K562 (cell line): ENCODE results near the gene XRRA1. TPM values are rescaled to one million over a fixed set of nuclear protein-coding genes. Genes with fewer than 3 reads are reported as not detected.

Experiments
- ATAC-seq: fragments of 200-7000 bp; cut with Tn5 transposase; 3 replicates; pipeline ENCODE4 v1.9.1; 2020; ENCODE audit warnings: moderate library complexity
- BruUV-seq: library from RNA; stranded (reverse); fragments of 400-500 nt; replicated peaks from 2 replicates; lab custom pipeline; 2021; lab: Mats Ljungman, UMichigan
- CTCF ChIA-PET: fragments of 300-600 bp; formaldehyde crosslinking; extraction: SDS; loops from one replicate; lab custom pipeline; 2021; ENCODE audit warnings: low intra/inter-chr PET ratio; lab: Yijun Ruan, JAX
- POLR2A ChIA-PET: fragments of 300-600, 350-650 bp; sonication (Branson Sonifier 250); formaldehyde crosslinking; extraction: SDS; loops from one replicate; lab custom pipeline; 2021; ENCODE audit warnings: antibody characterized with exemption, inconsistent platforms; lab: Yijun Ruan, JAX
- DNase-seq, 4 experiments: peaks; one replicate each; pipeline versions ENCODE4 v3.0.0 to v3.0.0-alpha.2; 2011 to 2018; ENCODE audit warnings: low spot score in 3 of 4, mixed read lengths in 3 of 4; ENCODE audit errors: extremely low read depth in 1 of 4
- FAIRE-seq: peaks from 2 replicates; lab custom pipeline; 2011; peaks lifted over from hg19 to GRCh38; lab: Jason Lieb, UNC
- H2AFZ ChIP-seq: 2 replicates; pipeline ENCODE4 v1.6.0; 2011; ENCODE audit warnings: low read depth, low read length, control low read depth, inconsistent platforms
- H3K27ac ChIP-seq: fragments of 200-600 bp; 3 replicates; pipeline ENCODE4 v1.8.0; 2011; ENCODE audit warnings: low read depth, mild to moderate bottlenecking, control low read depth, inconsistent platforms, low read length, moderate library complexity, mixed read lengths; ENCODE audit errors: extremely low read depth
- H3K27me3 ChIP-seq, 2 experiments: fragments of 300-600 bp in 1 of 2; 2 replicates in 1 of 2; 3 replicates in 1 of 2; pipeline versions ENCODE4 v1.6.0 to v1.8.0; 2011; ENCODE audit warnings: inconsistent platforms in 2 of 2, low read length in 2 of 2, mild to moderate bottlenecking in 1 of 2, mixed read lengths in 1 of 2, moderate library complexity in 1 of 2; ENCODE audit not compliant: control insufficient read depth in 2 of 2, insufficient read depth in 2 of 2
- H3K36me3 ChIP-seq: fragments of 300-600 bp; 3 replicates; pipeline ENCODE4 v1.8.0; 2011; ENCODE audit warnings: mild to moderate bottlenecking, low read length, inconsistent platforms; ENCODE audit not compliant: control insufficient read depth, insufficient read depth
- H3K4me1 ChIP-seq, 2 experiments: fragments of 200-600 bp in 1 of 2; replicated peaks in 1 of 2; 2 replicates in 1 of 2; 3 replicates in 1 of 2; pipeline versions ENCODE4 v1.5.1 to v1.8.0; 2011; ENCODE audit warnings: inconsistent platforms in 2 of 2, low read length in 2 of 2, mild to moderate bottlenecking in 1 of 2, mixed read lengths in 1 of 2, moderate library complexity in 1 of 2; ENCODE audit not compliant: control insufficient read depth in 2 of 2, insufficient read depth in 2 of 2
- H3K4me2 ChIP-seq: 2 replicates; pipeline ENCODE4 v1.6.1; 2011; ENCODE audit warnings: low read length, control low read depth, inconsistent platforms, mixed read lengths; ENCODE audit not compliant: insufficient read depth
- H3K4me3 ChIP-seq: fragments of 200-600 bp; sonication (generic), shearing (Covaris generic); 2 replicates; pipeline ENCODE4 v1.5.1; 2016; ENCODE audit warnings: control low read depth, inconsistent platforms
- H3K79me2 ChIP-seq: fragments of 200-600 bp; 3 replicates; pipeline ENCODE4 v1.8.0; 2011; ENCODE audit warnings: low read length, inconsistent platforms; ENCODE audit not compliant: control insufficient read depth, insufficient read depth
- H3K9ac ChIP-seq, 2 experiments: 2 replicates each; pipeline versions ENCODE4 v1.6.0 to v1.6.1; 2011; ENCODE audit warnings: low read depth in 2 of 2, low read length in 2 of 2, control low read depth in 1 of 2, inconsistent platforms in 1 of 2, mild to moderate bottlenecking in 1 of 2, mixed read lengths in 1 of 2; ENCODE audit not compliant: insufficient read depth in 1 of 2
- H3K9me1 ChIP-seq: one replicate; pipeline ENCODE4 v1.6.0; 2011; ENCODE audit warnings: inconsistent platforms, mild to moderate bottlenecking, low read length, moderate library complexity; ENCODE audit not compliant: control insufficient read depth, insufficient read depth
- H3K9me3 ChIP-seq: replicated peaks from 2 replicates; pipeline ENCODE4 v1.5.1; 2011; ENCODE audit warnings: low read depth, low read length, inconsistent platforms; ENCODE audit not compliant: control insufficient read depth, insufficient read depth
- H4K20me1 ChIP-seq: replicated peaks from 2 replicates; pipeline ENCODE4 v1.6.1; 2011; ENCODE audit warnings: low read length, inconsistent platforms, mixed read lengths; ENCODE audit not compliant: control insufficient read depth, insufficient read depth
- BRCA1 ChIP-seq, 2 experiments: fragments of 450-650 bp in 1 of 2; sonication (generic) in 1 of 2; formaldehyde crosslinking in 1 of 2; IDR thresholded peaks; 2 replicates each; pipeline versions ENCODE4 v1.5.0 to v1.6.1; 2017 to 2020; ENCODE audit warnings: mild to moderate bottlenecking in 1 of 2, missing genetic modification reagents in 1 of 2
- HDAC1 ChIP-seq, 2 experiments: fragments of 450-650 bp; IDR thresholded peaks; 2 replicates each; pipeline ENCODE4 v1.6.1; 2016 to 2017; ENCODE audit warnings: inconsistent platforms in 1 of 2, mild to moderate bottlenecking in 1 of 2, moderate library complexity in 1 of 2
- ZNF175 ChIP-seq: fragments of 200-800 bp; sonication (Bioruptor generic); IDR thresholded peaks from 2 replicates; pipeline ENCODE4 v1.6.1; 2016; ENCODE audit warnings: low read depth, mild to moderate bottlenecking, missing genetic modification characterization, missing compliant biosample characterization
- WGBS: fragments of 100-300 bp; shearing (Covaris generic); methylation state at CpG from one replicate; pipeline ENCODE4 v1.1.6; 2016; ENCODE audit warnings: low coverage, mixed read lengths; ENCODE audit not compliant: insufficient coverage; ENCODE audit errors: missing lambda C conversion rate; 5-methylcytosine and 5-hydroxymethylcytosine counted together
- in situ Hi-C: fragments of 300-500 bp; cut with MboI; formaldehyde crosslinking; loops from 4 replicates; pipeline ENCODE4 v1.15.0; 2018; ENCODE audit warnings: inconsistent platforms, mixed read lengths
- intact Hi-C: fragments of 100-400 bp; cut with micrococcal nuclease; formaldehyde crosslinking; loops from 2 replicates; pipeline ENCODE4 v1.14.2; 2022
- polyA plus RNA-seq, 8 experiments: library from polyadenylated mRNA; depleted of rRNA in 4 of 8; stranded (reverse) in 5 of 8; unstranded in 3 of 8; fragments of >200 nt; fragmentation: Nextera tagmentation in 2 of 8; fragmentation: Illumina TruSeq in 1 of 8; extraction: Ambion mirVana in 2 of 8; extraction: Trizol in 1 of 8; gene quantifications; 2 replicates each; pipeline versions ENCODE4 v1.2.1 to v1.2.3, GENCODE V29; 2011 to 2014; ENCODE audit warnings: inconsistent platforms in 1 of 8, missing spikeins in 1 of 8
- total RNA-seq, 7 experiments: library from RNA; depleted of rRNA in 6 of 7; stranded (reverse); fragments of >200 nt in 6 of 7; fragmentation: Illumina TruSeq in 2 of 7; extraction: Trizol in 2 of 7; gene quantifications; 2 replicates each; pipeline versions ENCODE4 v1.2.1 to v1.2.3, GENCODE V29; 2011 to 2021; ENCODE audit warnings: low replicate concordance in 1 of 7
- TF ChIP-seq, protein P1 (sequence below): fragments of 450-650 bp; formaldehyde crosslinking; IDR thresholded peaks from 2 replicates; pipeline ENCODE4 v1.4.0; 2022; ENCODE audit warnings: missing genetic modification characterization
- TF ChIP-seq, protein P2 (sequence below): fragments of 450-650 bp; formaldehyde crosslinking; conservative IDR thresholded peaks from 2 replicates; pipeline ENCODE4 v1.4.0; 2022; ENCODE audit warnings: mild to moderate bottlenecking, missing genetic modification characterization
- TF ChIP-seq, protein P3 (sequence below), 2 experiments: fragments of 450-650 bp in 1 of 2; sonication (generic) in 1 of 2; formaldehyde crosslinking in 1 of 2; IDR thresholded peaks; 2 replicates each; pipeline versions ENCODE4 v1.7.1 to v1.9.0; 2016 to 2022; ENCODE audit warnings: inconsistent platforms in 1 of 2, mild to moderate bottlenecking in 1 of 2, missing genetic modification reagents in 1 of 2

The XRRA1 gene
- total and polyA plus RNA-seq, 9 of the 15 experiments (the other 6 are each of a cell fraction or from before 2014, with no cell fraction given) = 5.0 to 22.5 (median 16.0) TPM

DNA sequence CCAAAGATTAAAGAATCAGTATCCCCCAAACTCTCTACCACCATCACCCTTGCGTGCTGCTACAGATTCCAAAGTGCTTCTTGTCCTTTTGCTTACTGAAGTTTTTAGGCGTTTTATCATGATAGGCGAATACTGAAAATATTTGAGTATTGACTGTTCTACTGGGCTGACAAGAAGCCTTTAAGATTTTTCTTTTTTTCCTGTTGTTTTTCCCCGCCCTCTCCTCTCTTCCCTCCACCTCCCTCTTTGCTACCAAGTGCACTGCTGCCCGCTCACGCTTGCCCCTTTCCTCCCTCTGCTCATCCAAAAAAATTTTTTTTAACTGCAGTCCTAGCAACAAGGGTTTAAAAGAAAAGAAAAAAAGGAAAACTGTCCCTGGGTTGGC is 854 bp upstream of the XRRA1 start:
- in situ Hi-C loops (no loop called here), intact Hi-C loops (loop anchor here (2.0 kb wide), 1 partner anchor 39 kb away; the partner anchor contains the start of gene NEU3)
- no TSS peak for BruUV-seq
- no peak for FAIRE-seq
- CTCF ChIA-PET = interaction anchor here (0.6 kb wide), 1 partner anchor 11 kb away, joined by 3 read pairs; no protein-coding TSS in a partner anchor
- no peak for ATAC-seq
- H3K4me3 ChIP-seq = peak overlapping the region; percentile 93
- H3K36me3 ChIP-seq = peaks cover 50% of the 10 kb centered on the region
- peak overlapping the region; percentile 95; the same call in 1 of the 2 replicates for H2AFZ ChIP-seq
- POLR2A ChIA-PET = interaction anchor here (1.0 to 4.2 kb wide), 8 partner anchors 10 to 403 kb away, joined by 3 to 27 read pairs (median 6); partner anchors contain the start of gene NEU3
- peaks cover 10% of the 10 kb centered on the region; the same call in 1 of the 2 replicates for H4K20me1 ChIP-seq
- H3K4me2 ChIP-seq = peak overlapping the region; percentile 95
- TF ChIP-seq, protein P1, sequence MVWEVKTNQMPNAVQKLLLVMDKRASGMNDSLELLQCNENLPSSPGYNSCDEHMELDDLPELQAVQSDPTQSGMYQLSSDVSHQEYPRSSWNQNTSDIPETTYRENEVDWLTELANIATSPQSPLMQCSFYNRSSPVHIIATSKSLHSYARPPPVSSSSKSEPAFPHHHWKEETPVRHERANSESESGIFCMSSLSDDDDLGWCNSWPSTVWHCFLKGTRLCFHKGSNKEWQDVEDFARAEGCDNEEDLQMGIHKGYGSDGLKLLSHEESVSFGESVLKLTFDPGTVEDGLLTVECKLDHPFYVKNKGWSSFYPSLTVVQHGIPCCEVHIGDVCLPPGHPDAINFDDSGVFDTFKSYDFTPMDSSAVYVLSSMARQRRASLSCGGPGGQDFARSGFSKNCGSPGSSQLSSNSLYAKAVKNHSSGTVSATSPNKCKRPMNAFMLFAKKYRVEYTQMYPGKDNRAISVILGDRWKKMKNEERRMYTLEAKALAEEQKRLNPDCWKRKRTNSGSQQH (CRISPR knock-in tag) = no peak
- TF ChIP-seq, protein P2, sequence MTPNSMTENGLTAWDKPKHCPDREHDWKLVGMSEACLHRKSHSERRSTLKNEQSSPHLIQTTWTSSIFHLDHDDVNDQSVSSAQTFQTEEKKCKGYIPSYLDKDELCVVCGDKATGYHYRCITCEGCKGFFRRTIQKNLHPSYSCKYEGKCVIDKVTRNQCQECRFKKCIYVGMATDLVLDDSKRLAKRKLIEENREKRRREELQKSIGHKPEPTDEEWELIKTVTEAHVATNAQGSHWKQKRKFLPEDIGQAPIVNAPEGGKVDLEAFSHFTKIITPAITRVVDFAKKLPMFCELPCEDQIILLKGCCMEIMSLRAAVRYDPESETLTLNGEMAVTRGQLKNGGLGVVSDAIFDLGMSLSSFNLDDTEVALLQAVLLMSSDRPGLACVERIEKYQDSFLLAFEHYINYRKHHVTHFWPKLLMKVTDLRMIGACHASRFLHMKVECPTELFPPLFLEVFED (CRISPR knock-in tag) = 0 out of 2 replicates have a peak, but pooled peaks have one; percentile 41
- TF ChIP-seq ZNF175 (no peak), HDAC1 (IDR thresholded peaks at IDR 0.05) (0 out of 4 replicates have a peak, but pooled peaks of 1 of the 2 experiments have one; percentile 18), BRCA1 (IDR thresholded peaks at IDR 0.05) (no peak), BRCA1 (CRISPR knock-in tag; IDR thresholded peaks at IDR 0.05) (no peak)
- TF ChIP-seq, protein P3, sequence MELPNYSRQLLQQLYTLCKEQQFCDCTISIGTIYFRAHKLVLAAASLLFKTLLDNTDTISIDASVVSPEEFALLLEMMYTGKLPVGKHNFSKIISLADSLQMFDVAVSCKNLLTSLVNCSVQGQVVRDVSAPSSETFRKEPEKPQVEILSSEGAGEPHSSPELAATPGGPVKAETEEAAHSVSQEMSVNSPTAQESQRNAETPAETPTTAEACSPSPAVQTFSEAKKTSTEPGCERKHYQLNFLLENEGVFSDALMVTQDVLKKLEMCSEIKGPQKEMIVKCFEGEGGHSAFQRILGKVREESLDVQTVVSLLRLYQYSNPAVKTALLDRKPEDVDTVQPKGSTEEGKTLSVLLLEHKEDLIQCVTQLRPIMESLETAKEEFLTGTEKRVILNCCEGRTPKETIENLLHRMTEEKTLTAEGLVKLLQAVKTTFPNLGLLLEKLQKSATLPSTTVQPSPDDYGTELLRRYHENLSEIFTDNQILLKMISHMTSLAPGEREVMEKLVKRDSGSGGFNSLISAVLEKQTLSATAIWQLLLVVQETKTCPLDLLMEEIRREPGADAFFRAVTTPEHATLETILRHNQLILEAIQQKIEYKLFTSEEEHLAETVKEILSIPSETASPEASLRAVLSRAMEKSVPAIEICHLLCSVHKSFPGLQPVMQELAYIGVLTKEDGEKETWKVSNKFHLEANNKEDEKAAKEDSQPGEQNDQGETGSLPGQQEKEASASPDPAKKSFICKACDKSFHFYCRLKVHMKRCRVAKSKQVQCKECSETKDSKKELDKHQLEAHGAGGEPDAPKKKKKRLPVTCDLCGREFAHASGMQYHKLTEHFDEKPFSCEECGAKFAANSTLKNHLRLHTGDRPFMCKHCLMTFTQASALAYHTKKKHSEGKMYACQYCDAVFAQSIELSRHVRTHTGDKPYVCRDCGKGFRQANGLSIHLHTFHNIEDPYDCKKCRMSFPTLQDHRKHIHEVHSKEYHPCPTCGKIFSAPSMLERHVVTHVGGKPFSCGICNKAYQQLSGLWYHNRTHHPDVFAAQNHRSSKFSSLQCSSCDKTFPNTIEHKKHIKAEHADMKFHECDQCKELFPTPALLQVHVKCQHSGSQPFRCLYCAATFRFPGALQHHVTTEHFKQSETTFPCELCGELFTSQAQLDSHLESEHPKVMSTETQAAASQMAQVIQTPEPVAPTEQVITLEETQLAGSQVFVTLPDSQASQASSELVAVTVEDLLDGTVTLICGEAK (IDR thresholded peaks at IDR 0.05) = 0 out of 2 replicates have a peak, but pooled peaks have one; percentile 5
- TF ChIP-seq, protein P3 (CRISPR knock-in tag; IDR thresholded peaks at IDR 0.05) = no peak
- peak in 1 of 4 experiments; percentile 29 for DNase-seq
- H3K79me2 ChIP-seq = peaks cover 84% of the 10 kb centered on the region
- no peaks in the 10 kb centered on the region for H3K9me3 ChIP-seq
- H3K27ac ChIP-seq = peak overlapping the region; percentile 81
- no peaks in the 10 kb centered on the region for H3K27me3 ChIP-seq
- no peaks in the 10 kb centered on the region for H3K9me1 ChIP-seq
- 2% methylated on average over 3 of the region's 6 CpGs for WGBS
- peaks cover 6 to 19% of the 10 kb centered on the region in 2 experiments; a peak in 3 of 5 replicates for H3K4me1 ChIP-seq
- H3K9ac ChIP-seq = peak overlapping the region; percentile 88 to 97
